Measurements from ENCODE around the gene EMILIN2.

- TF ChIP-seq CTCF (IDR thresholded peaks at IDR 0.05) (no peak), POLR2AphosphoS5 (IDR thresholded peaks at IDR 0.05) (no peak), POLR2A (IDR thresholded peaks at IDR 0.05) (no peak)
Measured at GRCh38 chr18:2821695-2822094, 25.1 kb upstream of the EMILIN2 start.

Measured in prostate gland (tissue), 2 donors.